GM12878 (cell line): ENCODE data around the gene MEX3D. TPM values are rescaled to one million over a fixed set of nuclear protein-coding genes. Genes with fewer than 3 reads are reported as not detected.

ENCODE experiments used
- ATAC-seq: fragments of 200-7000 bp; cut with Tn5 transposase; 3 replicates; pipeline ENCODE4 v1.9.1; 2020; ENCODE audit warnings: mild to moderate bottlenecking, moderate library complexity
- BruUV-seq: library from RNA; stranded (reverse); fragments of 400-500 nt; replicated peaks from 2 replicates; lab custom pipeline; 2021; lab: Mats Ljungman, UMichigan
- CTCF ChIA-PET: fragments of 300-600 bp; sonication (Branson Sonifier 250); formaldehyde crosslinking; extraction: SDS; loops from one replicate; lab custom pipeline; 2021; ENCODE audit warnings: inconsistent platforms; lab: Yijun Ruan, JAX
- POLR2A ChIA-PET: fragments of 350-600 bp; formaldehyde crosslinking; extraction: SDS; loops from one replicate; lab custom pipeline; 2021; ENCODE audit warnings: inconsistent platforms; lab: Charles Lee
- RAD21 ChIA-PET: fragments of 300-600 bp; sonication (Branson Sonifier 250); formaldehyde crosslinking; loops from one replicate; lab custom pipeline; 2023; ENCODE audit warnings: antibody characterized with exemption; ENCODE audit not compliant: unreplicated experiment; lab: Charles Lee
- SMC1A ChIA-PET: fragments of 300-600 bp; sonication (Branson Sonifier 250); formaldehyde crosslinking; loops from one replicate; lab custom pipeline; 2023; ENCODE audit not compliant: unreplicated experiment, uncharacterized antibody; lab: Charles Lee
- DNase-seq: peaks from one replicate; pipeline ENCODE4 v3.0.0-alpha.2; 2011; ENCODE audit warnings: low read depth, low spot score
- FAIRE-seq: peaks from 3 replicates; lab custom pipeline; 2011; peaks lifted over from hg19 to GRCh38; lab: Jason Lieb, UNC
- H2AFZ ChIP-seq: 2 replicates; pipeline ENCODE4 v1.6.0; 2011; ENCODE audit warnings: low read depth, low read length, control low read depth; ENCODE audit not compliant: control insufficient read depth
- H3K27ac ChIP-seq: 2 replicates; pipeline ENCODE4 v1.5.1; 2011; ENCODE audit warnings: control low read depth; ENCODE audit not compliant: control insufficient read depth, insufficient read depth
- H3K27me3 ChIP-seq, 2 experiments: replicated peaks in 1 of 2; 2 replicates each; pipeline versions ENCODE4 v1.6.0 to v1.6.1; 2011; ENCODE audit warnings: low read length in 1 of 2; ENCODE audit not compliant: control insufficient read depth in 2 of 2, insufficient read depth in 2 of 2
- H3K36me3 ChIP-seq, 2 experiments: 2 replicates each; pipeline ENCODE4 v1.5.1; 2011; ENCODE audit warnings: low read length in 1 of 2; ENCODE audit not compliant: control insufficient read depth in 2 of 2, insufficient read depth in 2 of 2
- H3K4me1 ChIP-seq: 2 replicates; pipeline ENCODE4 v1.6.1; 2011; ENCODE audit warnings: mild to moderate bottlenecking, low read length, moderate library complexity, mixed read lengths; ENCODE audit not compliant: control insufficient read depth, insufficient read depth
- H3K4me2 ChIP-seq: 2 replicates; pipeline ENCODE4 v1.6.0; 2011; ENCODE audit warnings: control low read depth; ENCODE audit not compliant: control insufficient read depth, insufficient read depth
- H3K4me3 ChIP-seq: fragments of 200-600 bp; sonication (generic); 2 replicates; pipeline ENCODE4 v1.5.1; 2016
- H3K79me2 ChIP-seq: 2 replicates; pipeline ENCODE4 v1.6.0; 2011; ENCODE audit warnings: low read length; ENCODE audit not compliant: control insufficient read depth, insufficient read depth
- H3K9ac ChIP-seq: 2 replicates; pipeline ENCODE4 v1.8.0; 2011; ENCODE audit warnings: low read length, control low read depth, mixed read lengths; ENCODE audit not compliant: control insufficient read depth, insufficient read depth
- H3K9me3 ChIP-seq: replicated peaks from 3 replicates; pipeline ENCODE4 v1.5.1; 2011; ENCODE audit warnings: mild to moderate bottlenecking, low read length; ENCODE audit not compliant: control insufficient read depth, insufficient read depth
- H4K20me1 ChIP-seq: 2 replicates; pipeline ENCODE4 v1.6.0; 2011; ENCODE audit not compliant: control insufficient read depth, insufficient read depth
- EED ChIP-seq: sonication (generic); IDR thresholded peaks from 2 replicates; pipeline ENCODE4 v1.6.1; 2016; ENCODE audit warnings: antibody characterized with exemption, low read depth
- ETV6 ChIP-seq, 2 experiments: fragments of 450-650 bp in 1 of 2; IDR thresholded peaks in 1 of 2; conservative IDR thresholded peaks in 1 of 2; 2 replicates each; pipeline ENCODE4 v1.6.1; 2014; ENCODE audit warnings: antibody characterized with exemption in 1 of 2, borderline replicate concordance in 1 of 2, low read depth in 1 of 2, mild to moderate bottlenecking in 1 of 2, moderate library complexity in 1 of 2
- FOXK2 ChIP-seq: fragments of 450-650 bp; IDR thresholded peaks from 2 replicates; pipeline ENCODE4 v1.6.1; 2017; ENCODE audit warnings: mild to moderate bottlenecking, moderate library complexity
- IKZF2 ChIP-seq, 2 experiments: fragments of 450-650 bp; IDR thresholded peaks; 2 replicates each; pipeline ENCODE4 v1.6.1; 2017; ENCODE audit warnings: mild to moderate bottlenecking in 2 of 2, moderate library complexity in 2 of 2
- MEF2B ChIP-seq: fragments of 450-650 bp; IDR thresholded peaks from 2 replicates; pipeline ENCODE4 v1.6.1; 2018; ENCODE audit warnings: mild to moderate bottlenecking, moderate library complexity; ENCODE audit not compliant: partially characterized antibody, poor library complexity, severe bottlenecking
- NBN ChIP-seq: fragments of 450-650 bp; IDR thresholded peaks from 2 replicates; pipeline ENCODE4 v1.6.1; 2016
- NR2F1 ChIP-seq: fragments of 450-650 bp; conservative IDR thresholded peaks from 2 replicates; pipeline ENCODE4 v1.6.1; 2017; ENCODE audit warnings: mild to moderate bottlenecking
- POLR2AphosphoS2 ChIP-seq: IDR thresholded peaks from 2 replicates; pipeline ENCODE4 v1.6.1; 2011; ENCODE audit warnings: low read depth, mild to moderate bottlenecking, low read length, improper control_type of control experiment, moderate library complexity
- TCF3 ChIP-seq: IDR thresholded peaks from 2 replicates; pipeline ENCODE4 v1.6.1; 2012; ENCODE audit warnings: low read depth, mild to moderate bottlenecking, low read length, borderline replicate concordance; ENCODE audit not compliant: insufficient read depth
- WGBS: methylation state at CpG from one replicate; pipeline ENCODE4 v1.1.6; 2016; ENCODE audit warnings: low lambda C conversion rate; ENCODE audit not compliant: insufficient replicate concordance, insufficient coverage; ENCODE audit errors: missing lambda C conversion rate; 5-methylcytosine and 5-hydroxymethylcytosine counted together
- in situ Hi-C: fragments of 300-500 bp; cut with MboI; formaldehyde crosslinking; loops from 9 replicates; pipeline ENCODE4 v1.14.3; 2018; ENCODE audit warnings: mixed read lengths
- intact Hi-C: fragments of 100-400 bp; cut with micrococcal nuclease; formaldehyde crosslinking; loops from one replicate; pipeline ENCODE4 v1.14.2; 2022; ENCODE audit not compliant: unreplicated experiment
- polyA plus RNA-seq, 11 experiments: library from polyadenylated mRNA; depleted of rRNA in 4 of 11; unstranded in 6 of 11; stranded (reverse) in 5 of 11; fragments of >200 nt; fragmentation: Nextera tagmentation in 4 of 11; fragmentation: Illumina TruSeq in 1 of 11; extraction: Ambion mirVana in 4 of 11; extraction: Trizol in 1 of 11; gene quantifications; 1 replicate in 1 of 11; 2 replicates in 10 of 11; pipeline versions ENCODE4 v1.2.1 to v1.2.3, GENCODE V29; 2011 to 2016; ENCODE audit warnings: inconsistent platforms in 2 of 11, missing spikeins in 2 of 11, low read depth in 1 of 11
- total RNA-seq, 4 experiments: library from RNA; depleted of rRNA in 3 of 4; stranded (reverse); fragments of >200 nt in 3 of 4; fragmentation: Illumina TruSeq in 1 of 4; extraction: Trizol in 1 of 4; gene quantifications; 2 replicates each; pipeline versions ENCODE4 v1.2.1 to v1.2.3, GENCODE V29; 2013 to 2021
- TF ChIP-seq, protein P1 (sequence below): IDR thresholded peaks from 2 replicates; pipeline ENCODE4 v1.6.1; 2012; ENCODE audit warnings: mild to moderate bottlenecking, low read depth, low read length
- TF ChIP-seq, protein P2 (sequence below), 3 experiments: IDR thresholded peaks in 2 of 3; conservative IDR thresholded peaks in 1 of 3; 2 replicates each; pipeline ENCODE4 v1.5.1; 2011; ENCODE audit warnings: low read depth in 3 of 3, low read length in 3 of 3, mild to moderate bottlenecking in 3 of 3, control low read depth in 2 of 3, moderate library complexity in 2 of 3, inconsistent platforms in 1 of 3, mixed read lengths in 1 of 3; ENCODE audit not compliant: control insufficient read depth in 2 of 3, insufficient read depth in 1 of 3; ENCODE audit errors: extremely low read depth in 1 of 3
- TF ChIP-seq, protein P3 (sequence below): IDR thresholded peaks from 2 replicates; pipeline ENCODE4 v1.6.1; 2011; ENCODE audit warnings: borderline replicate concordance, low read depth, mild to moderate bottlenecking, moderate library complexity, low read length; ENCODE audit not compliant: insufficient read depth, poor library complexity, severe bottlenecking
- TF ChIP-seq, protein P4 (sequence below): fragments of 450-650 bp; IDR thresholded peaks from 2 replicates; pipeline ENCODE4 v1.6.1; 2017; ENCODE audit warnings: mild to moderate bottlenecking, low read depth, inconsistent platforms; ENCODE audit not compliant: poor library complexity, severe bottlenecking

MEX3D gene
- total and polyA plus RNA-seq, 10 of the 15 experiments (the other 5 are each of a cell fraction or from before 2014, with no cell fraction given), result 0.18 to 6.8 (median 0.81) TPM

DNA sequence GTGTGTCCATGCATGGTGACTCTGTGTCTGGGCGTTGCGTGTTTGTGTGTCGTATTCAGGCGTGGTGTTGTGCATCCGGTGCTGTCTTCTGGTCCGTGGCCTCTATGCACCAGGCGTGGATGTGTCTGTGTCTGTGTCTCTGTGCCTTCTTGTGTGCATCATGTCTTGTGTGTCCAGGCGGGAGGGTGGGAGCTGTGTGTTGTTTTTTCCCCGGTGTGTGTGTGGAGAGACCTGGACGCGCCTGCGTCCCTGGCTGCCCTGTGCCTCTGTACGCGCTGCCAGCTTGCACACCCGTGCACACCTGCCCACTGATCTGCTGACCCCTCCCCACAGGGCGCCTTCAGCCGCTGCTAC lies 43.2 kb downstream of the MEX3D start:
- no peak overlapping the region for H3K27ac ChIP-seq
- 72% methylated on average over 15 of the region's 17 CpGs for WGBS
- no peak for TF ChIP-seq POLR2AphosphoS2
- no peak for TF ChIP-seq NBN
- TF ChIP-seq ETV6 (conservative IDR thresholded peaks at IDR 0.05 in 1 of 2, IDR thresholded peaks at IDR 0.05 in 1 of 2; ENCODE audit: borderline replicate concordance in 1 of 2, low read depth in 1 of 2), result no peak
- TF ChIP-seq IKZF2 (IDR thresholded peaks at IDR 0.05), result no peak
- no peak for TF ChIP-seq EED
- TF ChIP-seq, protein P1, sequence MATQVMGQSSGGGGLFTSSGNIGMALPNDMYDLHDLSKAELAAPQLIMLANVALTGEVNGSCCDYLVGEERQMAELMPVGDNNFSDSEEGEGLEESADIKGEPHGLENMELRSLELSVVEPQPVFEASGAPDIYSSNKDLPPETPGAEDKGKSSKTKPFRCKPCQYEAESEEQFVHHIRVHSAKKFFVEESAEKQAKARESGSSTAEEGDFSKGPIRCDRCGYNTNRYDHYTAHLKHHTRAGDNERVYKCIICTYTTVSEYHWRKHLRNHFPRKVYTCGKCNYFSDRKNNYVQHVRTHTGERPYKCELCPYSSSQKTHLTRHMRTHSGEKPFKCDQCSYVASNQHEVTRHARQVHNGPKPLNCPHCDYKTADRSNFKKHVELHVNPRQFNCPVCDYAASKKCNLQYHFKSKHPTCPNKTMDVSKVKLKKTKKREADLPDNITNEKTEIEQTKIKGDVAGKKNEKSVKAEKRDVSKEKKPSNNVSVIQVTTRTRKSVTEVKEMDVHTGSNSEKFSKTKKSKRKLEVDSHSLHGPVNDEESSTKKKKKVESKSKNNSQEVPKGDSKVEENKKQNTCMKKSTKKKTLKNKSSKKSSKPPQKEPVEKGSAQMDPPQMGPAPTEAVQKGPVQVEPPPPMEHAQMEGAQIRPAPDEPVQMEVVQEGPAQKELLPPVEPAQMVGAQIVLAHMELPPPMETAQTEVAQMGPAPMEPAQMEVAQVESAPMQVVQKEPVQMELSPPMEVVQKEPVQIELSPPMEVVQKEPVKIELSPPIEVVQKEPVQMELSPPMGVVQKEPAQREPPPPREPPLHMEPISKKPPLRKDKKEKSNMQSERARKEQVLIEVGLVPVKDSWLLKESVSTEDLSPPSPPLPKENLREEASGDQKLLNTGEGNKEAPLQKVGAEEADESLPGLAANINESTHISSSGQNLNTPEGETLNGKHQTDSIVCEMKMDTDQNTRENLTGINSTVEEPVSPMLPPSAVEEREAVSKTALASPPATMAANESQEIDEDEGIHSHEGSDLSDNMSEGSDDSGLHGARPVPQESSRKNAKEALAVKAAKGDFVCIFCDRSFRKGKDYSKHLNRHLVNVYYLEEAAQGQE, result no peak
- TF ChIP-seq, protein P2, sequence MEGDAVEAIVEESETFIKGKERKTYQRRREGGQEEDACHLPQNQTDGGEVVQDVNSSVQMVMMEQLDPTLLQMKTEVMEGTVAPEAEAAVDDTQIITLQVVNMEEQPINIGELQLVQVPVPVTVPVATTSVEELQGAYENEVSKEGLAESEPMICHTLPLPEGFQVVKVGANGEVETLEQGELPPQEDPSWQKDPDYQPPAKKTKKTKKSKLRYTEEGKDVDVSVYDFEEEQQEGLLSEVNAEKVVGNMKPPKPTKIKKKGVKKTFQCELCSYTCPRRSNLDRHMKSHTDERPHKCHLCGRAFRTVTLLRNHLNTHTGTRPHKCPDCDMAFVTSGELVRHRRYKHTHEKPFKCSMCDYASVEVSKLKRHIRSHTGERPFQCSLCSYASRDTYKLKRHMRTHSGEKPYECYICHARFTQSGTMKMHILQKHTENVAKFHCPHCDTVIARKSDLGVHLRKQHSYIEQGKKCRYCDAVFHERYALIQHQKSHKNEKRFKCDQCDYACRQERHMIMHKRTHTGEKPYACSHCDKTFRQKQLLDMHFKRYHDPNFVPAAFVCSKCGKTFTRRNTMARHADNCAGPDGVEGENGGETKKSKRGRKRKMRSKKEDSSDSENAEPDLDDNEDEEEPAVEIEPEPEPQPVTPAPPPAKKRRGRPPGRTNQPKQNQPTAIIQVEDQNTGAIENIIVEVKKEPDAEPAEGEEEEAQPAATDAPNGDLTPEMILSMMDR (IDR thresholded peaks at IDR 0.05 in 2 of 3, conservative IDR thresholded peaks at IDR 0.05 in 1 of 3; ENCODE audit: control insufficient read depth in 2 of 3, extremely low read depth in 1 of 3, insufficient read depth in 1 of 3, low read depth in 3 of 3, low read length in 3 of 3), result no peak
- no peak for TF ChIP-seq MEF2B
- no peak for TF ChIP-seq TCF3
- TF ChIP-seq, protein P3, sequence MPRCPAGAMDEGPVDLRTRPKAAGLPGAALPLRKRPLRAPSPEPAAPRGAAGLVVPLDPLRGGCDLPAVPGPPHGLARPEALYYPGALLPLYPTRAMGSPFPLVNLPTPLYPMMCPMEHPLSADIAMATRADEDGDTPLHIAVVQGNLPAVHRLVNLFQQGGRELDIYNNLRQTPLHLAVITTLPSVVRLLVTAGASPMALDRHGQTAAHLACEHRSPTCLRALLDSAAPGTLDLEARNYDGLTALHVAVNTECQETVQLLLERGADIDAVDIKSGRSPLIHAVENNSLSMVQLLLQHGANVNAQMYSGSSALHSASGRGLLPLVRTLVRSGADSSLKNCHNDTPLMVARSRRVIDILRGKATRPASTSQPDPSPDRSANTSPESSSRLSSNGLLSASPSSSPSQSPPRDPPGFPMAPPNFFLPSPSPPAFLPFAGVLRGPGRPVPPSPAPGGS, result no peak
- TF ChIP-seq, protein P4, sequence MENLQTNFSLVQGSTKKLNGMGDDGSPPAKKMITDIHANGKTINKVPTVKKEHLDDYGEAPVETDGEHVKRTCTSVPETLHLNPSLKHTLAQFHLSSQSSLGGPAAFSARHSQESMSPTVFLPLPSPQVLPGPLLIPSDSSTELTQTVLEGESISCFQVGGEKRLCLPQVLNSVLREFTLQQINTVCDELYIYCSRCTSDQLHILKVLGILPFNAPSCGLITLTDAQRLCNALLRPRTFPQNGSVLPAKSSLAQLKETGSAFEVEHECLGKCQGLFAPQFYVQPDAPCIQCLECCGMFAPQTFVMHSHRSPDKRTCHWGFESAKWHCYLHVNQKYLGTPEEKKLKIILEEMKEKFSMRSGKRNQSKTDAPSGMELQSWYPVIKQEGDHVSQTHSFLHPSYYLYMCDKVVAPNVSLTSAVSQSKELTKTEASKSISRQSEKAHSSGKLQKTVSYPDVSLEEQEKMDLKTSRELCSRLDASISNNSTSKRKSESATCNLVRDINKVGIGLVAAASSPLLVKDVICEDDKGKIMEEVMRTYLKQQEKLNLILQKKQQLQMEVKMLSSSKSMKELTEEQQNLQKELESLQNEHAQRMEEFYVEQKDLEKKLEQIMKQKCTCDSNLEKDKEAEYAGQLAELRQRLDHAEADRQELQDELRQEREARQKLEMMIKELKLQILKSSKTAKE, result no peak
- TF ChIP-seq NR2F1, result no peak
- no peak for TF ChIP-seq FOXK2
- TF ChIP-seq, all 136 proteins: peak for 0
- Histone ChIP-seq H3K36me3 (no peaks in the 10 kb centered on the region), H3K79me2 (no peaks in the 10 kb centered on the region), H3K4me1 (no peaks in the 10 kb centered on the region), H4K20me1 (no peaks in the 10 kb centered on the region), H3K4me2 (no peak overlapping the region), H3K9me3 (no peaks in the 10 kb centered on the region), H3K27me3 (peaks cover 0 to 2% of the 10 kb centered on the region in 2 experiments; a peak in 3 of 4 replicates), H3K9ac (no peak overlapping the region), H2AFZ (no peak overlapping the region), H3K4me3 (no peak overlapping the region)
- DNase-seq (no peak), ATAC-seq (no peak), FAIRE-seq (no peak)
- intact Hi-C loops, result no loop called here
- RAD21 ChIA-PET, result no interaction called here
- SMC1A ChIA-PET, result no interaction called here
- CTCF ChIA-PET, result no interaction called here
- in situ Hi-C loops, result no loop called here
- no TSS peak for BruUV-seq
- POLR2A ChIA-PET, result no interaction called here
